ENCODE results near the gene CEMIP2.

DNA sequence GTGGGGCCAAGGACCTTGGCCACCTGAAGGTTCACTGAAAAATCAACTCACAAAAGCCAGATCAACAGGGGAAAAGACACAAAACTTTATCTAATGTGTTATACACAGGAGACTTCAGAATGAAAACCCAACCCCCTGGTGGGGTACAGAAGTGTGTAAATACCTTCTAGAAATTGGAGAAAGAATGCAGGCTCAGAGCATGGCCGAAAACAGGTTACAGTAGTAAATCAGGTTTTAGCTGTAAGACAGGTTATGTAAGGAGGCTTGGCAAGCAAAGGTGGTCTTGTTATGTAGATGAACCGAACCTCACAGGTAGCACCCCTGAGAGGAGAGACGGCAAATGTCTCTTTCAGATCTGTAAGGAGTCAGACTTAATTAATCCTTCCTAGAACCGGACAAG lies 10.0 kb downstream of the CEMIP2 start:
- TF ChIP-seq POLR2A (IDR thresholded peaks at IDR 0.05) (no peak), CTCF (IDR thresholded peaks at IDR 0.05) (no peak)
